ENCODE measurements around the gene OR2B2.
A peak's percentile ranks its signal among the peaks of the same experiment; 100 is the strongest.

Gene OR2B2

DNA sequence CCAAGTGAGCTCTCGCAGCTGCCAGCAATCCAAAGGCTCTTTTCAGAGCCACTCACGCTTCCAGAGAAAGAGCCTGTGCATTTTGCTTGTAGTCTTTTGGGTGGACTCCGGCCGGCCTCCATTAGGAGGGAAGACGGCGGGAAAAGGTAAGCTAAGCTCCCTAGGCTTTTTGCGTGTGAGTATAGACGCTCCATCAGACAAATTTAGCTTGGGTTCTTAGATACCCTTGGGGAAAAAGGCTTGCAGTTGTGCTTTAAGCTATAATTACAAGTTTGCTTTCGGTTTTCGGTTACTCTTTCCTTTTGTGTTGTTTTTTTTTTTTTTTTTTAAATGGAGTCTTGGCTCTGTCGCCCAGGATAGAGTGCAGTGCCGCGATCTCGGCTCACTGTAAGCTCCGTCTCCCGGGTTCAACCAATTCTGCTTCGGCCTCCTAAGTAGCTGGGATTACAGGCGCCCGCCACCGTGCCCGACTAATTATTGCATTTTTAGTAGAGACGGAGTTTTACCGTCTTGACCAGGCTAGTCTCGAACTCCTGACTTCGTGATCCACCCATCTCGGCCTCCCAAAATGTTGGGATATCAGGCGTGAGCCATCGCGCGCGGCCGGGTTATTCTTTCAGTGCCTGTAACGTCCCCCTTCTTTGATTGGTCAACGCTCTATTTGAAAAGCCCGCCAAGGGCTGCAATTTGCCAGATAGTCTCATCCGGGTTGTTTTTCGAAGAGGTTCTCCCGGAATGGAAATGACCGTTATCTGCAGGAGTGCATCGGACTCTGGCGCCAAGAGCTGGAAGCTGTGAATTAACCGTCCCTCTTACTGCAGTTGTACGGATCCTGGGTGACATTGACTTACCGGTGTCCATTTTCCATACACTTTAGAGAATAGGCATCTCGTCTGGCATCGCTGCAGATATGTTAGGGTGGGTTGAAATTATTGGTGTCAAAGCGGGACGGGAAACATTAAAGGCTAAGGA, 18.1 kb downstream of the OR2B2 start:
- DNase-seq (ENCODE audit: low read depth in 2 of 2) = peak; percentile 40 to 63

DNA sequence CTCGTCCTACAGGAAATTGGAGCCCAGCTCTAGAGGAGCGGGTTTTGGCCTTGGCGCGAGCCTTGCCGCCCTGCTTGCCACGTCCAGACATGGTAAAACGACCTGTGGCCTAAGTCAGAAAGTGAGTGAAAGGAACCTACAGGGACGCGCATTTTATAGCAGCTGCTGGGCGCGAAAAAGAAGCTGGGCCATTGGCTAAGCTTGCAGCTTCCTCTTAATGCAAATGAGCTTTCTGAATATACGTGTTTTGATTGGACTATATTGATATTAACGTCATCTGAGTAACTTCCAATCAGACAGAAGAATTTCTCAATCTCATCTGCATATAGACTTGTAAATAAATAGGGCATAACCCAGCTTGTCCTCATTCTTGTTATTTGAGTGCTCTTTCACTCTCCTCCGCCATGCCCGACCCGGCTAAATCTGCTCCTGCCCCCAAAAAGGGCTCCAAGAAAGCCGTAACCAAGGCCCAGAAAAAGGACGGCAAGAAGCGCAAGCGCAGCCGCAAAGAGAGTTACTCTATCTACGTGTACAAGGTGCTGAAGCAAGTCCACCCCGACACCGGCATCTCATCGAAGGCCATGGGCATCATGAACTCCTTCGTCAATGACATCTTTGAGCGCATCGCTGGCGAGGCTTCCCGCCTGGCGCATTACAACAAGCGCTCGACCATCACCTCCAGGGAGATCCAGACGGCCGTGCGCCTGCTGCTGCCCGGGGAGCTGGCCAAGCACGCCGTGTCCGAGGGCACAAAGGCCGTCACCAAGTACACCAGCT, 18.9 kb downstream of the OR2B2 start:
- peak; percentile 61 to 75 for DNase-seq (ENCODE audit: low read depth in 2 of 2)

DNA sequence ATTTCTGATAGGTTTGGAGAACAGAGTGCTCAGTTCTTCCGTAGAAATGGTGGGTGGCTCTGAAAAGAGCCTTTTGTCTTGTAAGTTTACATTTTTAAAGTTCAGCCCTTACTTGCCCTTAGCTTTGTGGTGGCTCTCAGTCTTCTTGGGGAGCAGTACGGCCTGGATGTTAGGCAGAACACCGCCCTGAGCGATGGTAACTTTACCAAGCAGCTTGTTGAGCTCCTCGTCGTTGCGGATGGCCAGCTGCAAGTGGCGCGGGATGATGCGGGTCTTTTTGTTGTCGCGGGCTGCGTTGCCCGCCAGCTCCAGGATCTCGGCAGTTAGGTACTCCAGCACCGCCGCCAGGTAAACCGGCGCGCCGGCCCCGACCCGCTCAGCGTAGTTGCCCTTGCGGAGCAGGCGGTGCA, 19.5 kb downstream of the OR2B2 start:
- no peak for DNase-seq (ENCODE audit: low read depth in 2 of 2)

DNA sequence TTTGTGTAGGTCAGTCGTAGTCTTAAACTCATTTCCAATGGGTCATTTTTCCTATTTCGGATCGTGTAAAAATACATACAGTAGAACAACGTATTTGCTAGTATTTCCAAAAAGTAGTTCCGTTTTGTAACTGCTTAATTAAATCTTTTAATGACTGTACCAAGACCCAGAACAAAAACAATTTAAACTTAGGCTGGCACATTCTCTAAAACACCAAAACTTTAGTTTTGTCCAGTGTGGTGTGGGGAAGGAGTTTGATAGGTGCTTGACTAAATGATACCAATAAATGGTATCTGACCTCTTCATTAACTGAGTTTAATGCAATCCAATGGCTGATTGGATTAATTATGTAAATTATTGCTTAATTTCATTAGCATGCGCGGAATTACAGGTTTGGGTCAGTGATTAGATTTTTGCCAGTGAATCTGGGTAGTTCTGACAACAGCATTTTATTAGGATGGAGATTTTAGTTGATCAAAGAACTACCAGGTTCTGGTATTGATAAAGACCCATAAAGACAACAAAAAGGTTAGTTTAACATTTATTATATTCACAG, 20.8 kb downstream of the OR2B2 start:
- no peak for DNase-seq (ENCODE audit: low read depth in 2 of 2)

DNA sequence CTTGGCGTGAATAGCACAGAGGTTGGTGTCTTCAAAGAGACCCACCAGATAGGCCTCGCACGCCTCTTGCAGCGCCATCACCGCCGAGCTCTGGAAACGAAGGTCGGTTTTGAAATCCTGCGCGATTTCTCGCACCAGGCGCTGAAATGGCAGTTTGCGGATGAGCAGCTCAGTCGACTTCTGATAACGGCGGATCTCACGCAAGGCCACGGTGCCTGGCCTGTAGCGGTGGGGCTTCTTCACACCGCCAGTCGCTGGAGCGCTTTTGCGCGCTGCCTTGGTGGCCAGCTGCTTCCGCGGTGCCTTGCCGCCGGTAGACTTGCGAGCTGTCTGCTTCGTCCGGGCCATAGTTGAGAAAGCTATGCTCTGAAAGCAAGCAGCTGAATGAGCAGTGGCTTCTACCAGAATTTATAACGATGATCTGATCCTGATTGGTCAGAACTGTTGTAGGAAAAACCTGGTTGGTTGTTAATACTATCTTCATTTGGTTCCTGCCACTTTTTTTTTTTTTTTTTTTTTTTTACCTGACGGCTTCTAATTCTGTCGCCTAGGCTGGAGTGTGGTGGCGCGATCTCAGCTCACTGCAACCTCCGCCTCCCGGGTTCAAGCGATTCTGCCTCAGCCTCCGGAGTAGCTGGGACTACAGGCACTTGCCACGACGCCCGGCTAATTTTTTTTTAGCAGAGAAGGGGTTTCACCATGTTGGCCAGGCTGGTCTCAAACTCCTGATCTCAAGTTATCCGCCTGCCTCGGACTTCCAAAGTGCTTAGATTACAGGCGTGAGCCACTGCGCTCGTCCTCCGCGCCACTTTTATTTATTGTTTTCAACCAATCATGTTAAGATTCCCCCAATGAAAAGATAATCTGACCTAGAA, 21.5 kb downstream of the OR2B2 start:
- no peak for DNase-seq (ENCODE audit: low read depth in 2 of 2)

DNA sequence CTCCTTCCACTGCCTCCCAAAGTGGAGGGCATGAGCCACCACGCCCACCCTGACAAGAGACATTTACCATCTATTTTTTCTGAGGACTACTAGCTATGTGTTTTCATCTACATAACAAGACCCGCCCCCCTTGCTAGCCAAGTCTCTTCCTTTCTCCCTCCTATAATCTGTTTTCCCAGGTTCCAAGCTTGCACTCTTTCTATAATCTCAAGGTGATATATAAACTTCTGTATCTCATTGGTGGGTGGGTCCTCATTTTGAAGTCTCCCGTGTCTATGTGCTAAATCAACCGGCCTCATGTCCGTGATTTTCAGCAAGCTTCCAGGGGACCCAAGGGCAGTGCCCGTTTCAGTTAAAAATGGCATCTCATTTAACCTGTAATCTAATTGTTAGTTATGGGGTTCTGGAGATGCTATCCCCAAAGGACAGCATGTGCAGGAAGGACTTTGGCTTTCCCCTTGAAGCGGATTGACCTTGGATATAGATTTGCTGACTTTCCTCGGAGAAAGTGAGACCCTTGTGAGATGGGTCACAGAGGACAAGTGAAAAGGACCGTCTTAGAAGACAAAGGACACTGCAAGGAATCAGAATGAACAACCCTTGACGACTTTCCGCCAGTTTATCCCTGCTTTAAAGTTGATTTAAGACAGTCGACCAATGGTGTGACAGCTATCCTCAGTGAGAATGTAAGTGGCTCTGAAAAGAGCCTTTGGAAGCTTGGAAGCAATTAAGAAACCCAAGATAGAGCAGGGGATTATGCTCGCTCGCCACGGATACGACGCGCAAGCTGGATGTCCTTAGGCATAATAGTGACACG, 22.4 kb downstream of the OR2B2 start:
- no peak for DNase-seq (ENCODE audit: low read depth in 2 of 2)

DNA sequence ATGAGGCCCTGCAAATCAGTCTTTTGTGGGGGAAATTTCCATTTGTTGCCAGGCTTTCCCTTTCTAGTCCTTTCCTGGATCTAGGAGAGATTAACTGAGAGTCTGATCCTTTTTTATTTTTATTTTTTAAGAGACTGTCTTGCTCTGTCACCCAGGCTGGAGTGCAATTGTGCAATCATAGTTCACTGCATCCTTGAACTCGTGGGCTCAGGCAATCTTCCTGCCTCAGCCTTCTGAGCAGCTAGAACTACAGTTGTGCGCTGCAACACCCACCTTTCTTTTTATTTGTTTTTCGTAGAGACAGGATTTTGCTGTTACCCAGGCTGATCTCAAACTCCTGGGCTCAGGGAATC, 22.9 kb downstream of the OR2B2 start:
- DNase-seq (ENCODE audit: low read depth in 2 of 2) = no peak

GRCh38 chr6:27888566-27888965, 23.6 kb downstream of the OR2B2 start:
- no peak for DNase-seq (ENCODE audit: low read depth in 2 of 2)

DNA sequence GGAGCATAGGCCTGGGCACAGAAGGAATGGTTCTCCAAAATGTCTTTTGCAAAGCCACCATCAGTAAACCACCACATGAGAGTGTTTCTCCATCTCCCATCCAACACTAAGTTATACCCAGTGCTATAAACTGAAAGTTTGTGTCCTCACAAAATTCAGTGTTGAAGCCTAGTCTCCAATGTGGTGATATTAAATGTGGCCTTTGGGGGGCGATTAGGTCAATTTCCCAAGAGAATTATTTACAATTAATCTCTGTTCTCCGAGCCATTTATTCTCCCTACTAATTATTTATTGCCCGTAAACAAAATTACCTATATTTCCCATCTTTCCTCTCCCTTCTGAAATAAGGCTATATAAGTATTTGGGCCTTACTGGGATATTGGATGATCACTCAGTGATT, 26.1 kb downstream of the OR2B2 start:
- DNase-seq (ENCODE audit: low read depth in 2 of 2) = no peak

DNA sequence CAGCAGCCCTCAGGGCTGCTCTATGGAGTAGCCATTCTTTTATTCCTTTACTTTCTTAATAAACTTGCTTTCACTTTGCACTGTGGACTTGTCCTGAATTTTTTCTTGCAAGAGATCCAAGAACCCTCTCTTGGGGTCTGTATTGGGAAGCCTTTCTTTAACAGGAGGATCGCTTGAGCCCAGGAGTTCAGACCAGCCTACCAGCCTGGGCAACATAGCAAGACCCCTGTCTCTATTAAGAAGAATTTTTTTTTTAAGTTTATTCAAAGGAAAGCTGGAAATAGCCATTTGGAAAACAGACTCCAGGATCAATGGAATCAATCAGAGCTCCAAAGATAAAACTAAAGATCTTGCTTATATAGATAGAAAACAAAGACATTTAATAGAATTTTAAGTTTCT, 29.1 kb downstream of the OR2B2 start:
- DNase-seq (ENCODE audit: low read depth in 2 of 2) = no peak

DNA sequence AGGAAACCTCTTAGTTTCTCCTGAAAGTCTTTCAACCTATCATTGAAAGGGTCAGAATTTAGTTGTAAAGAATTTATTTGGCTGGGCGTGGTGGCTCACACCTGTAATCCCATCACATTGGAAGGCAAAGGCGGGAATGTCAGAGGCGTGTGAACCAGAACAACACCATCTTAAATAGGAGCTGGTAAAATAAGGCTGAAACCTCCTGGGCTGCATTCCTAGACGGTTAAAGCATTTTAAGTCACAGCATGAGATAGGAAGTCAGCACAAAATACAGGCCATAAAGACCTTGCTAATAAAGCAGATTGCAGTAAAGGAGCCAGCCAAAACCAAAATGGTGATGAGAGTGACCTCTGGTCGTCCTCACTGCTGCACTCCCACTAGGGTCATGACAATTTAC, 29.6 kb downstream of the OR2B2 start:
- no peak for DNase-seq (ENCODE audit: low read depth in 2 of 2)

DNA sequence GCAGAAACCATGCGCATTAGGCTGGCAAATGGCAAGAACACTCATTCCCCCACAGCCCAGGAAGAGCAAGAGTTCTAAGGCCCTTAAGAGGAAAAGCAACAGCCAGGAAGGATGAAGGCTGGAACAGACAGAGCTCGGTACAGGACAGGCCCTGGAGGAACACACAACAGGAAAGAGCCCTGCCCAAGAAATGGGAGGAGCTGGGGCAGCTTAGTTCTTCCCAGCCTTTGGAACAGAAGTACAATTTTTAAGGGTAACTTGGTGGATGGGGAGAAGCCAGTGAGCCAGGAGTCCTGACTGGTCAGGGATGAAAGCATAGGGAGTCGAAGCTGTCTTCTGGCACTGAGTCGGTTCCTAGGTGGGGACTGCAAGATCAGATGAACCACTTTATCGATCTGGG, 32.4 kb downstream of the OR2B2 start:
- DNase-seq (ENCODE audit: low read depth in 2 of 2) = no peak

DNA sequence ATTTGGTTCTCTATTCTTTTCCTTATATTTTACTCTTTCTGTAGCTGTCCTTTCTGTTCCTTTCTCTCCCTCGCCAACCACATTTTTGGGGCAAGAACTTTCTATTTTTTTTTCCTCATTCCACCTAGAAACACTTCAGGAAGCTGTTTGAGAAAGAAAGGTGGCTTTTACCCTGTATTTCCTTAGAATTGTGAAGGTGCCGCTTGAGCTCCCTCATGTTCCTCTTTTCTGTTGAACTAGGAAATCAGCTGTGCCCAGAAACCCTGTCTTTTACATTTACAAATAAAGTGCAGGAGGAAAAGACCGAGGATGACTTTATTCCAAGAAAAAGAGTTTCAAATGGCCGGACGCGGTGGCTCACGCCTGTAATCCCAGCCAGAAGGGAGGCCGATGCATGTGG, 38.2 kb downstream of the OR2B2 start:
- DNase-seq (ENCODE audit: low read depth in 2 of 2) = no peak

DNA sequence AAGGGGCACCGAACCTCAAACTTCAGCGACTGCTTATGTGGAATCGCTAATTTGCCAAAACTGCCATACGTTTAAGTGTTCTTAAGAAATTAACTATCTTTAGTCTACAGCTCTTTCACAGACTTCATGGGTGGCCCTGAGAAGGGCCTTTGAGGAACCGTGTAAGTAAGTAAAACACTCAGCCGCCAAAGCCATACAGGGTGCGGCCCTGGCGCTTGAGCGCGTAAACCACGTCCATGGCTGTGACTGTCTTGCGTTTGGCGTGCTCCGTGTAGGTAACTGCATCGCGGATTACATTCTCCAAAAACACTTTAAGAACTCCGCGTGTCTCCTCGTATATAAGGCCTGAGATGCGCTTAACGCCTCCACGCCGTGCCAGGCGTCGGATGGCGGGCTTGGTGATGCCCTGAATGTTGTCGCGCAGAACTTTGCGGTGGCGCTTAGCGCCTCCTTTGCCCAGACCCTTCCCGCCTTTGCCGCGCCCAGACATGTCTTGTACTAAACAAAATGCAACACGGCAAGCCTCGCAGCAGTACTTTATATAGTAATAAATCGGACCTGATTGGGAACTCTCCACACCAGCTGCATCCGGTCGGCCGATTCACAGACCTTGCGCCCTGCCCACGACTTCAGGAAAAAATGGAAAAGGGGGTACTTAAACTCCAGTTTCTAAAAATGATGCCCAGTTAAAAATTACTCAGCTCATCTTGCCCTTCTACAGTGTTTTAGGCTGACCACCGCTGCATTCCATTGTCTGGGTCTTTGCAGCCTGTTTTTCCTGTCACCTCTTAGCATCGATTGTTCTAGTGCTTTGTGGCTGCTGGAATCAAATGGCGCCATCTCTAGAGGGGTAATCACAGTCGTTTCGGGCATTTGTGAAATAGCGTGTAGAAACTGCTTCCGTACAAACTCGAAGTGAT, 38.9 kb downstream of the OR2B2 start:
- peak in 1 of 2 donors; percentile 42 for DNase-seq (ENCODE audit: low read depth in 2 of 2)

- DNase-seq (ENCODE audit: low read depth in 2 of 2) = no peak
Observed at GRCh38 chr6:27872642-27873020, 39.6 kb downstream of the OR2B2 start.

- peak in 1 of 2 donors; percentile 80 for DNase-seq (ENCODE audit: low read depth in 2 of 2)
Observed at GRCh38 chr6:27871924-27872638, 40.1 kb downstream of the OR2B2 start.

GRCh38 chr6:27870291-27870870, 41.8 kb downstream of the OR2B2 start:
- no peak for DNase-seq (ENCODE audit: low read depth in 2 of 2)

DNA sequence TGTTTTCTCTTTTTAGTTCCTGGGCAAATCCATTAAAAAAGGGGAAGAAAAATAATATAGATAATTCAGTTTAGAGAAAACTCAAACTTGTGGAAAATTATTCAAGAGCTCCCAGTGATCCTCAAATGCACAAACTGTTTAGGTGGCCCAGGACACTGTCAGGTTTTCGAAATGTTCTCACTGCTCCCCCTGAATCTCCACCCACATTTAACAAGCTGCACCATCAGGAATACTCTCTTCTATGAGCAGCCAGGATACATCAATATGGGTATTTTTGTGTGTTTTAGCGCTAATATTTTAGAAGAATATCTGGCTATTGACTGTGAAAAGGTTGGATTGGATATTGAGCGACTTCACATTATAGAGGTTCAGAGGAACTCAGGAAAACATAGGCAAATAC, 43.9 kb downstream of the OR2B2 start:
- no peak for DNase-seq (ENCODE audit: low read depth in 2 of 2)

DNA sequence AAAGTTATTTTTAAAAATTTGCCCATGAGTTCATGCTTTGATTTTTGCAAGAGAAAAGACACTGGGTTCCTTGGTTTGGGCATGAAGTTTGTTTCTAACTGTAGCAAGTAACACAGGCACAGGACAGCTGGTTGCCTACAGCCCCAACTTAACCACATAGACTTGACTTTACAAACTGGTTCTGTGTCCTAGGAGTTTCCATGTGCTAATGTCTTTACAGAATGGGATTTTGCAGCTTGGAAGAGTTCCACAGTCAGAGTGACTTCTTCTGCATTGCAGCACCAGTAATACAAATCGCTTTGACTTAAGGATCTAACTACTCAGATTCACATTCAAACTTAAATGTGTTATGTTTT, 44.3 kb downstream of the OR2B2 start:
- no peak for DNase-seq (ENCODE audit: low read depth in 2 of 2)
